H1 (cell line): ENCODE data around the gene MTERF1. TPM values are rescaled to one million over a fixed set of nuclear protein-coding genes. Genes with fewer than 3 reads are reported as not detected.

Experiments
- CTCF ChIA-PET: fragments of 300-600 bp; sonication (Branson Sonifier 250); formaldehyde crosslinking; loops from one replicate; lab custom pipeline; 2021; ENCODE audit not compliant: partially characterized antibody; lab: Charles Lee
- POLR2A ChIA-PET: fragments of 300-600 bp; sonication (Branson Sonifier 250); formaldehyde crosslinking; loops from one replicate; lab custom pipeline; 2021; ENCODE audit warnings: inconsistent platforms; ENCODE audit not compliant: partially characterized antibody; lab: Charles Lee
- DNase-seq, 2 experiments: peaks; one replicate each; pipeline versions ENCODE4 v3.0.0 to v3.0.0-alpha.2; 2010 to 2022; ENCODE audit warnings: low spot score in 2 of 2, low read depth in 1 of 2, mixed read lengths in 1 of 2
- FAIRE-seq: peaks from 2 replicates; lab custom pipeline; 2011; peaks lifted over from hg19 to GRCh38; lab: Jason Lieb, UNC
- H2AFZ ChIP-seq: 2 replicates; pipeline ENCODE4 v1.8.1; 2012; ENCODE audit warnings: low read length, inconsistent platforms
- H2AK5ac ChIP-seq: 2 replicates; pipeline ENCODE4 v1.6.1; 2013; ENCODE audit warnings: low read depth, low read length
- H2BK120ac ChIP-seq: replicated peaks from 2 replicates; pipeline ENCODE3; 2013; ENCODE audit warnings: low read depth, low read length, inconsistent platforms
- H2BK12ac ChIP-seq: 2 replicates; pipeline ENCODE4 v1.6.1; 2013; ENCODE audit warnings: low read depth, low read length
- H2BK15ac ChIP-seq: 2 replicates; pipeline ENCODE4 v1.6.1; 2013; ENCODE audit warnings: low read length
- H2BK20ac ChIP-seq: 2 replicates; pipeline ENCODE4 v1.6.1; 2013; ENCODE audit warnings: low read length
- H2BK5ac ChIP-seq: 2 replicates; pipeline ENCODE4 v1.6.1; 2013; ENCODE audit warnings: low read depth, low read length
- H3K14ac ChIP-seq: 2 replicates; pipeline ENCODE4 v1.6.1; 2013; ENCODE audit warnings: inconsistent platforms; ENCODE audit not compliant: insufficient read length
- H3K18ac ChIP-seq: 2 replicates; pipeline ENCODE4 v1.6.1; 2013; ENCODE audit warnings: low read length; ENCODE audit errors: extremely low read depth
- H3K23ac ChIP-seq: 2 replicates; pipeline ENCODE4 v1.6.1; 2013; ENCODE audit warnings: inconsistent platforms; ENCODE audit not compliant: insufficient read length
- H3K23me2 ChIP-seq: 2 replicates; pipeline ENCODE4 v1.6.1; 2013; ENCODE audit warnings: low read depth, low read length
- H3K27ac ChIP-seq: 2 replicates; pipeline ENCODE4 v1.6.1; 2011; ENCODE audit warnings: low read depth, low read length, inconsistent platforms
- H3K27me3 ChIP-seq, 4 experiments: replicated peaks in 1 of 4; 1 replicate in 1 of 4; 2 replicates in 3 of 4; pipeline versions ENCODE4 v1.6.1 to v1.8.1; 2011 to 2013; ENCODE audit warnings: low read length in 3 of 4, mild to moderate bottlenecking in 3 of 4, inconsistent platforms in 2 of 4, mixed read lengths in 2 of 4, moderate library complexity in 1 of 4; ENCODE audit not compliant: control insufficient read depth in 3 of 4, insufficient read depth in 3 of 4; ENCODE audit errors: extremely low read depth in 1 of 4
- H3K36me3 ChIP-seq, 4 experiments: 2 replicates each; pipeline versions ENCODE4 v1.6.1 to v1.8.1; 2011 to 2013; ENCODE audit warnings: mild to moderate bottlenecking in 4 of 4, low read length in 3 of 4, moderate library complexity in 2 of 4, control low read depth in 1 of 4, inconsistent platforms in 1 of 4; ENCODE audit not compliant: insufficient read depth in 4 of 4, control insufficient read depth in 2 of 4
- H3K4ac ChIP-seq: replicated peaks from 2 replicates; pipeline ENCODE3; 2013; ENCODE audit warnings: low read length, low read depth, mixed read lengths, inconsistent platforms; ENCODE audit not compliant: insufficient read length
- H3K4me1 ChIP-seq, 4 experiments: replicated peaks in 1 of 4; 1 replicate in 1 of 4; 2 replicates in 3 of 4; pipeline versions ENCODE4 v1.6.1 to v1.8.1; 2011 to 2013; ENCODE audit warnings: low read length in 3 of 4, inconsistent platforms in 2 of 4, mixed read lengths in 1 of 4; ENCODE audit not compliant: insufficient read depth in 4 of 4, control insufficient read depth in 3 of 4
- H3K4me2 ChIP-seq, 2 experiments: 2 replicates each; pipeline versions ENCODE4 v1.6.1 to v1.8.1; 2011 to 2013; ENCODE audit warnings: low read depth in 2 of 2, low read length in 2 of 2, control low read depth in 1 of 2, inconsistent platforms in 1 of 2, mild to moderate bottlenecking in 1 of 2; ENCODE audit not compliant: insufficient read depth in 1 of 2
- H3K4me3 ChIP-seq, 4 experiments: fragments of 200-600, 300-600 bp in 1 of 4; sonication (generic), shearing (Covaris generic), sonication (Bioruptor Twin) in 1 of 4; 2 replicates each; pipeline versions ENCODE4 v1.5.1 to v1.8.1; 2011 to 2016; ENCODE audit warnings: low read length in 4 of 4, low read depth in 3 of 4, control low read depth in 2 of 4, inconsistent platforms in 2 of 4, mild to moderate bottlenecking in 2 of 4, mixed read lengths in 1 of 4, moderate library complexity in 1 of 4; ENCODE audit not compliant: insufficient read depth in 2 of 4; ENCODE audit errors: extremely low read depth in 1 of 4
- H3K56ac ChIP-seq: replicated peaks from 2 replicates; pipeline ENCODE3; 2013; ENCODE audit warnings: low read depth, mild to moderate bottlenecking, mixed read lengths, low read length, inconsistent platforms; ENCODE audit not compliant: insufficient read length
- H3K79me1 ChIP-seq: 2 replicates; pipeline ENCODE4 v1.6.1; 2013; ENCODE audit warnings: low read depth, low read length, control low read depth
- H3K79me2 ChIP-seq, 2 experiments: 2 replicates each; pipeline versions ENCODE4 v1.6.1 to v1.8.1; 2012 to 2013; ENCODE audit warnings: low read length in 2 of 2, mild to moderate bottlenecking in 2 of 2, inconsistent platforms in 1 of 2; ENCODE audit not compliant: insufficient read depth in 2 of 2, control insufficient read depth in 1 of 2
- H3K9ac ChIP-seq, 4 experiments: replicated peaks in 1 of 4; 1 replicate in 1 of 4; 2 replicates in 3 of 4; pipeline versions ENCODE4 v1.6.1 to v1.8.1; 2011 to 2013; ENCODE audit warnings: low read depth in 3 of 4, low read length in 3 of 4, control low read depth in 2 of 4, mild to moderate bottlenecking in 2 of 4, moderate library complexity in 2 of 4, inconsistent platforms in 1 of 4; ENCODE audit errors: extremely low read depth in 1 of 4
- H3K9me3 ChIP-seq, 2 experiments: 2 replicates each; pipeline versions ENCODE4 v1.6.1 to v1.8.1; 2012 to 2013; ENCODE audit warnings: mild to moderate bottlenecking in 2 of 2, moderate library complexity in 2 of 2, control low read depth in 1 of 2, inconsistent platforms in 1 of 2, low read depth in 1 of 2, low read length in 1 of 2, mixed read lengths in 1 of 2; ENCODE audit not compliant: insufficient read depth in 2 of 2
- H4K20me1 ChIP-seq, 2 experiments: replicated peaks in 1 of 2; 2 replicates each; pipeline versions ENCODE3 to v1.8.1; 2011 to 2013; ENCODE audit warnings: inconsistent platforms in 2 of 2, low read length in 2 of 2, mild to moderate bottlenecking in 1 of 2; ENCODE audit not compliant: insufficient read depth in 2 of 2, control insufficient read depth in 1 of 2
- H4K5ac ChIP-seq: 2 replicates; pipeline ENCODE4 v1.6.1; 2013; ENCODE audit warnings: low read length, low read depth, mixed read lengths, inconsistent platforms; ENCODE audit not compliant: insufficient read length
- H4K8ac ChIP-seq: 2 replicates; pipeline ENCODE4 v1.8.0; 2013; ENCODE audit warnings: mild to moderate bottlenecking, moderate library complexity, low read length, inconsistent platforms; ENCODE audit not compliant: insufficient read depth; ENCODE audit errors: extremely low read depth
- H4K91ac ChIP-seq: replicated peaks from 2 replicates; pipeline ENCODE3; 2013; ENCODE audit warnings: low read length, mixed read lengths, inconsistent platforms; ENCODE audit not compliant: insufficient read length
- ASH2L ChIP-seq: fragments of 200-600, 300-600 bp; sonication (generic); IDR thresholded peaks from one replicate; pipeline ENCODE4 v1.7.1; 2017; ENCODE audit warnings: low read length
- BACH1 ChIP-seq: IDR thresholded peaks from 2 replicates; pipeline ENCODE4 v1.6.1; 2012; ENCODE audit warnings: low read length, improper control_type of control experiment
- CREB1 ChIP-seq: IDR thresholded peaks from 2 replicates; pipeline ENCODE4 v1.6.1; 2012; ENCODE audit warnings: inconsistent platforms
- GABPA ChIP-seq: IDR thresholded peaks from 2 replicates; pipeline ENCODE4 v1.6.1; 2011; ENCODE audit warnings: mild to moderate bottlenecking, low read length, moderate library complexity, borderline replicate concordance; ENCODE audit not compliant: insufficient read depth
- HDAC2 ChIP-seq, 2 experiments: fragments of 300-600 bp in 1 of 2; sonication (generic) in 1 of 2; IDR thresholded peaks; 2 replicates each; pipeline ENCODE4 v1.6.1; 2011 to 2012; ENCODE audit warnings: low read depth in 2 of 2, low read length in 2 of 2, mild to moderate bottlenecking in 2 of 2, moderate library complexity in 2 of 2, borderline replicate concordance in 1 of 2, inconsistent platforms in 1 of 2
- JUND ChIP-seq: IDR thresholded peaks from 2 replicates; pipeline ENCODE4 v1.6.1; 2011; ENCODE audit warnings: mild to moderate bottlenecking, improper control_type of control experiment, low read length
- MAFK ChIP-seq: IDR thresholded peaks from 2 replicates; pipeline ENCODE4 v1.6.1; 2012; ENCODE audit warnings: low read depth, mild to moderate bottlenecking, improper control_type of control experiment, low read length
- NANOG ChIP-seq: IDR thresholded peaks from 2 replicates; pipeline ENCODE4 v1.6.1; 2011; ENCODE audit warnings: low read length, low read depth, mild to moderate bottlenecking, inconsistent platforms; ENCODE audit not compliant: insufficient read depth, poor library complexity, severe bottlenecking
- POLR2A ChIP-seq, 2 experiments: IDR thresholded peaks; 1 replicate in 1 of 2; 2 replicates in 1 of 2; pipeline ENCODE4 v1.6.1; 2011; ENCODE audit warnings: low read depth in 2 of 2, low read length in 2 of 2, mild to moderate bottlenecking in 2 of 2; ENCODE audit errors: control extremely low read depth in 1 of 2
- POLR2AphosphoS5 ChIP-seq: IDR thresholded peaks from 2 replicates; pipeline ENCODE4 v1.6.1; 2011; ENCODE audit warnings: low read depth, low read length
- SAP30 ChIP-seq: fragments of 300-600 bp; sonication (generic); IDR thresholded peaks from 2 replicates; pipeline ENCODE4 v1.7.1; 2012; ENCODE audit warnings: low read length, moderate library complexity, mild to moderate bottlenecking, inconsistent platforms; ENCODE audit not compliant: insufficient read depth, insufficient replicate concordance
- SIN3A ChIP-seq, 2 experiments: IDR thresholded peaks in 1 of 2; conservative IDR thresholded peaks in 1 of 2; 2 replicates each; pipeline ENCODE4 v1.6.1; 2011 to 2012; ENCODE audit warnings: low read length in 2 of 2, improper control_type of control experiment in 1 of 2, low read depth in 1 of 2, mild to moderate bottlenecking in 1 of 2
- SIRT6 ChIP-seq: IDR thresholded peaks from one replicate; pipeline ENCODE4 v1.7.1; 2012; ENCODE audit warnings: low read length, inconsistent platforms
- SUZ12 ChIP-seq: fragments of 200-600 bp; sonication (generic); IDR thresholded peaks from 2 replicates; pipeline ENCODE4 v1.6.1; 2012; ENCODE audit warnings: mild to moderate bottlenecking, inconsistent platforms, low read length, moderate library complexity, mixed read lengths
- TBP ChIP-seq: IDR thresholded peaks from 2 replicates; pipeline ENCODE4 v1.6.1; 2011; ENCODE audit warnings: low read depth, low read length, improper control_type of control experiment
- TEAD4 ChIP-seq: IDR thresholded peaks from 2 replicates; pipeline ENCODE4 v1.6.1; 2012; ENCODE audit warnings: low read depth, low read length, inconsistent platforms, mixed read lengths
- polyA plus RNA-seq, 7 experiments: library from polyadenylated mRNA; depleted of rRNA in 3 of 7; stranded (reverse) in 5 of 7; unstranded in 2 of 7; fragments of >200 nt in 5 of 7; fragments of 200-250 nt in 2 of 7; gene quantifications; 1 replicate in 5 of 7; 2 replicates in 1 of 7; 4 replicates in 1 of 7; pipeline versions ENCODE4 v1.2.1 to v1.2.3, GENCODE V29; 2011 to 2013; ENCODE audit warnings: missing spikeins in 2 of 7, mixed read lengths in 2 of 7
- total RNA-seq: library from RNA; stranded (reverse); fragmentation: NEBNext Ultra II Directional; extraction: Animal tissue kit (Norgen Biotek cat#: 25700); gene quantifications from 2 replicates; pipeline ENCODE4 v1.2.1, GENCODE V29; 2021

MTERF1 gene
- total and polyA plus RNA-seq, 2 of the 8 experiments (the other 6 are each of a cell fraction or from before 2014, with no cell fraction given) = 4.5 to 12.6 TPM

DNA sequence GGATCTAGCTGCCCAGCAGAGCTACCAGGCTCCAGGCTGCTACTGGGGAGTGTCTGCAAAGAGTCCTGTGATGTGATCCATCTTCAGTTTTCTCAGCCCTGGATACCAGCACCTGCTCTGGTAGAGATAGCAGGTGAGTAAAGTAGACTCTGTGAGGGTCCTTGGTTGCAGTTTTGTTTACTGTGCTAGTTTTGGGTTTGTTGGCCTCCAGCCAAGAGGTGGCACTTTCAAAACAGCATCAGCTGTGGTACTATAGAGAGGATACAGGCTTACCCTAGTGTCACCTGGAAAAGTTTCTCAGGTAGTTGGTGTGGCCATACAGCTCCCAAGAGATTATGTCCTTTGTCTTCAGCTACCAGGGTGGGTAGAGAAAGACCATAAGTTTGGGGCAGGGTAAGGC, 56.3 kb downstream of the MTERF1 start:
- Histone ChIP-seq H4K8ac (no peak overlapping the region), H3K79me1 (no peaks in the 10 kb centered on the region), H3K14ac (no peak overlapping the region), H3K18ac (no peak overlapping the region), H4K5ac (no peak overlapping the region), H2BK5ac (no peak overlapping the region), H3K4ac (no peak overlapping the region), H3K79me2 (no peaks in the 10 kb centered on the region), H3K27ac (no peak overlapping the region), H2BK15ac (no peak overlapping the region), H2BK12ac (no peak overlapping the region), H2BK120ac (no peak overlapping the region), H2BK20ac (no peak overlapping the region), H3K36me3 (no peaks in the 10 kb centered on the region), H4K20me1 (no peaks in the 10 kb centered on the region), H4K91ac (no peak overlapping the region), H2AFZ (no peak overlapping the region), H3K23me2 (no peaks in the 10 kb centered on the region; the same call in 1 of the 2 replicates), H3K4me1 (no peaks in the 10 kb centered on the region), H3K56ac (no peak overlapping the region), H2AK5ac (no peak overlapping the region), H3K23ac (no peak overlapping the region), H3K4me2 (no peak overlapping the region), H3K27me3 (no peaks in the 10 kb centered on the region), H3K4me3 (no peak overlapping the region), H3K9me3 (no peaks in the 10 kb centered on the region), H3K9ac (no peak overlapping the region)
- DNase-seq (no peak), FAIRE-seq (no peak)
- CTCF ChIA-PET = interaction anchor here (1.1 to 1.5 kb wide), 3 partner anchors 8 to 534 kb away, joined by 3 to 5 read pairs (median 5); no protein-coding TSS in a partner anchor
- TF ChIP-seq POLR2A (IDR thresholded peaks at IDR 0.05; ENCODE audit: control extremely low read depth in 1 of 2, low read depth in 2 of 2, low read length in 2 of 2) (no peak), GABPA (no peak), CREB1 (no peak), MAFK (no peak), JUND (no peak), SIRT6 (no peak), TEAD4 (no peak), POLR2AphosphoS5 (no peak), ASH2L (no peak), TBP (no peak), SUZ12 (no peak), HDAC2 (IDR thresholded peaks at IDR 0.05; ENCODE audit: borderline replicate concordance in 1 of 2, low read depth in 2 of 2, low read length in 2 of 2) (no peak), SIN3A (conservative IDR thresholded peaks at IDR 0.05 in 1 of 2, IDR thresholded peaks at IDR 0.05 in 1 of 2; ENCODE audit: low read depth in 1 of 2, low read length in 2 of 2) (no peak), SAP30 (no peak), NANOG (no peak), BACH1 (no peak)
- POLR2A ChIA-PET = no interaction called here
